HCT116 (cell line): ENCODE results near the gene CASP5. TPM values are rescaled to one million over a fixed set of nuclear protein-coding genes. Genes with fewer than 3 reads are reported as not detected.

ENCODE experiments used
- ATAC-seq: fragments of 200-7000 bp; cut with Tn5 transposase; 2 replicates; pipeline ENCODE4 v1.9.1; 2020; ENCODE audit warnings: mild to moderate bottlenecking, moderate library complexity
- BruUV-seq: library from RNA; stranded (reverse); fragments of 400-500 nt; replicated peaks from 2 replicates; lab custom pipeline; 2021; lab: Mats Ljungman, UMichigan
- CTCF ChIA-PET: fragments of 300-600 bp; sonication (Branson Sonifier 250); formaldehyde crosslinking; loops from one replicate; lab custom pipeline; 2021; ENCODE audit warnings: antibody characterized with exemption; lab: Charles Lee
- POLR2A ChIA-PET: fragments of 300-600, 350-600 bp; sonication (Branson Sonifier 250); formaldehyde crosslinking; loops from one replicate; lab custom pipeline; 2021; ENCODE audit warnings: antibody characterized with exemption; lab: Charles Lee
- RAD21 ChIA-PET, 2 experiments: fragments of 300-600 bp; sonication (Branson Sonifier 250); formaldehyde crosslinking; loops; one replicate each; lab custom pipeline; 2023; ENCODE audit warnings: low total read pairs in 2 of 2; ENCODE audit not compliant: uncharacterized antibody in 2 of 2, unreplicated experiment in 2 of 2, low non-redundant PET in 1 of 2; lab: Charles Lee
- DNase-seq: peaks from one replicate; pipeline ENCODE4 v3.0.0-alpha.2; 2010; ENCODE audit warnings: low read depth, low spot score
- H2AFZ ChIP-seq: fragments of 200-600 bp; shearing (Covaris generic), sonication (generic); 2 replicates; pipeline ENCODE4 v1.6.1; 2017; ENCODE audit warnings: low read depth, mixed run types, mixed read lengths, antibody characterized with exemption, low read length; ENCODE audit not compliant: poor library complexity, severe bottlenecking
- H3K27ac ChIP-seq: 2 replicates; pipeline ENCODE4 v1.5.1; 2012; ENCODE audit warnings: low read depth, low read length
- H3K27me3 ChIP-seq: fragments of 200-600 bp; sonication (generic); 2 replicates; pipeline ENCODE4 v1.6.1; 2016; ENCODE audit warnings: mixed run types, low read length, mixed read lengths; ENCODE audit not compliant: insufficient read depth
- H3K36me3 ChIP-seq, 2 experiments: fragments of 200-500 bp in 1 of 2; fragments of 200-600 bp in 1 of 2; sonication (Bioruptor generic) in 1 of 2; sonication (generic) in 1 of 2; 2 replicates each; pipeline versions ENCODE4 v1.5.1 to v1.6.1; 2014 to 2016; ENCODE audit warnings: low read length in 2 of 2, inconsistent platforms in 1 of 2, mixed read lengths in 1 of 2, mixed run types in 1 of 2; ENCODE audit not compliant: insufficient read depth in 2 of 2, control insufficient read depth in 1 of 2
- H3K4me1 ChIP-seq, 2 experiments: fragments of 200-600 bp in 1 of 2; sonication (generic) in 1 of 2; 2 replicates each; pipeline versions ENCODE4 v1.5.1 to v1.6.1; 2012 to 2017; ENCODE audit warnings: low read length in 2 of 2, inconsistent platforms in 1 of 2, mild to moderate bottlenecking in 1 of 2, mixed read lengths in 1 of 2, mixed run types in 1 of 2, moderate library complexity in 1 of 2; ENCODE audit not compliant: insufficient read depth in 2 of 2, control insufficient read depth in 1 of 2
- H3K4me2 ChIP-seq: fragments of 200-600 bp; sonication (generic); 2 replicates; pipeline ENCODE4 v1.6.1; 2017; ENCODE audit warnings: mixed run types, low read length, mixed read lengths
- H3K4me3 ChIP-seq, 2 experiments: fragments of 200-600 bp in 1 of 2; sonication (generic) in 1 of 2; replicated peaks in 1 of 2; 2 replicates each; pipeline ENCODE4 v1.5.1; 2011 to 2016; ENCODE audit warnings: low read length in 2 of 2, control low read depth in 1 of 2, low read depth in 1 of 2, mild to moderate bottlenecking in 1 of 2, mixed read lengths in 1 of 2, mixed run types in 1 of 2
- H3K79me2 ChIP-seq: fragments of 200-600 bp; sonication (generic); 2 replicates; pipeline ENCODE4 v1.6.1; 2017; ENCODE audit warnings: mild to moderate bottlenecking, mixed run types, low read length, moderate library complexity, mixed read lengths; ENCODE audit not compliant: insufficient read depth
- H3K9ac ChIP-seq: fragments of 200-600 bp; sonication (generic); 2 replicates; pipeline ENCODE4 v1.6.1; 2016; ENCODE audit warnings: low read length, mixed read lengths
- H3K9me2 ChIP-seq: fragments of 200-600 bp; sonication (generic), shearing (Covaris generic); 2 replicates; pipeline ENCODE4 v1.6.1; 2017; ENCODE audit warnings: mixed run types, mild to moderate bottlenecking, moderate library complexity; ENCODE audit not compliant: insufficient read depth
- H3K9me3 ChIP-seq, 2 experiments: fragments of 200-500 bp in 1 of 2; fragments of 200-600 bp in 1 of 2; sonication (Bioruptor generic) in 1 of 2; sonication (generic) in 1 of 2; 2 replicates each; pipeline ENCODE4 v1.6.1; 2014 to 2017; ENCODE audit warnings: low read length in 2 of 2, mixed read lengths in 2 of 2, inconsistent platforms in 1 of 2, low read depth in 1 of 2, mild to moderate bottlenecking in 1 of 2, mixed run types in 1 of 2, moderate library complexity in 1 of 2; ENCODE audit not compliant: control insufficient read depth in 1 of 2, insufficient read depth in 1 of 2
- H4K20me1 ChIP-seq: fragments of 200-600 bp; sonication (generic), shearing (Covaris generic); 2 replicates; pipeline ENCODE4 v1.6.1; 2017; ENCODE audit warnings: mixed run types, mild to moderate bottlenecking, moderate library complexity; ENCODE audit not compliant: insufficient read depth
- ATF3 ChIP-seq: IDR thresholded peaks from 2 replicates; pipeline ENCODE4 v1.6.1; 2012
- CBX3 ChIP-seq: IDR thresholded peaks from 2 replicates; pipeline ENCODE4 v1.6.1; 2012; ENCODE audit warnings: low read depth
- CEBPB ChIP-seq: IDR thresholded peaks from 2 replicates; pipeline ENCODE4 v1.6.1; 2012; ENCODE audit warnings: low read depth
- CTCF ChIP-seq, 3 experiments: fragments of 200-600 bp in 1 of 3; sonication (generic) in 1 of 3; IDR thresholded peaks in 2 of 3; conservative IDR thresholded peaks in 1 of 3; 2 replicates each; pipeline ENCODE4 v1.5.1; 2012 to 2017; ENCODE audit warnings: low read depth in 2 of 3, low read length in 2 of 3, antibody characterized with exemption in 1 of 3, borderline replicate concordance in 1 of 3, control low read depth in 1 of 3, mild to moderate bottlenecking in 1 of 3, mixed read lengths in 1 of 3, mixed run types in 1 of 3, moderate library complexity in 1 of 3; ENCODE audit not compliant: insufficient read depth in 1 of 3
- EGR1 ChIP-seq: IDR thresholded peaks from 2 replicates; pipeline ENCODE4 v1.6.1; 2012; ENCODE audit warnings: low read depth
- EZH2 ChIP-seq: fragments of 200-600 bp; sonication (generic); IDR thresholded peaks from 2 replicates; pipeline ENCODE4 v1.6.1; 2017; ENCODE audit warnings: antibody characterized with exemption, mixed run types
- EZH2phosphoT487 ChIP-seq: fragments of 200-600 bp; IDR thresholded peaks from 2 replicates; pipeline ENCODE4 v1.6.1; 2018; ENCODE audit warnings: antibody characterized with exemption, borderline replicate concordance
- FOSL1 ChIP-seq: IDR thresholded peaks from 2 replicates; pipeline ENCODE4 v1.6.1; 2012; ENCODE audit warnings: low read depth
- JUND ChIP-seq: IDR thresholded peaks from 2 replicates; pipeline ENCODE4 v1.6.1; 2012
- MAX ChIP-seq: IDR thresholded peaks from 2 replicates; pipeline ENCODE4 v1.6.1; 2012
- REST ChIP-seq: IDR thresholded peaks from 2 replicates; pipeline ENCODE4 v1.6.1; 2012; ENCODE audit warnings: low read depth
- SIN3A ChIP-seq: IDR thresholded peaks from 2 replicates; pipeline ENCODE4 v1.6.1; 2012; ENCODE audit warnings: low read depth
- SRF ChIP-seq: IDR thresholded peaks from 2 replicates; pipeline ENCODE4 v1.6.1; 2012; ENCODE audit warnings: low read depth
- YY1 ChIP-seq: IDR thresholded peaks from 2 replicates; pipeline ENCODE4 v1.6.1; 2011; ENCODE audit warnings: low read length, low read depth, moderate library complexity, mild to moderate bottlenecking; ENCODE audit not compliant: insufficient replicate concordance; ENCODE audit errors: extremely low read depth
- ZBTB33 ChIP-seq: IDR thresholded peaks from 2 replicates; pipeline ENCODE4 v1.6.1; 2011; ENCODE audit warnings: mild to moderate bottlenecking, low read length, moderate library complexity; ENCODE audit not compliant: insufficient replicate concordance; ENCODE audit errors: extremely low read depth
- ZFX ChIP-seq: fragments of 450-650 bp; IDR thresholded peaks from 2 replicates; pipeline ENCODE4 v1.6.1; 2017
- intact Hi-C: fragments of 100-400 bp; cut with micrococcal nuclease; formaldehyde crosslinking; loops from 2 replicates; pipeline ENCODE4 v1.10.0; 2022
- total RNA-seq: library from RNA; stranded (reverse); gene quantifications from one replicate; pipeline ENCODE4 v1.2.1, GENCODE V29; 2021; ENCODE audit not compliant: unreplicated experiment

The CASP5 gene
- total RNA-seq, 1 experiment from 2014 or later, result not detected

- Histone ChIP-seq H3K9ac (no peak overlapping the region), H3K4me3 (no peak overlapping the region), H2AFZ (no peak overlapping the region), H3K79me2 (no peaks in the 10 kb centered on the region), H3K4me1 (no peaks in the 10 kb centered on the region), H3K36me3 (no peaks in the 10 kb centered on the region), H3K27ac (no peak overlapping the region), H3K9me2 (no peaks in the 10 kb centered on the region), H3K9me3 (no peaks in the 10 kb centered on the region), H4K20me1 (no peaks in the 10 kb centered on the region), H3K4me2 (no peak overlapping the region), H3K27me3 (no peaks in the 10 kb centered on the region)
- intact Hi-C loops, result no loop called here
- POLR2A ChIA-PET, result interaction anchor here (1.0 kb wide), 1 partner anchor 11 kb away, joined by 3 read pairs; the partner anchor contains the start of gene CASP4
- BruUV-seq, result no TSS peak
- ATAC-seq, result no peak
- no peak for TF ChIP-seq ZBTB33
- no peak for TF ChIP-seq SRF
- TF ChIP-seq SIN3A, result no peak
- TF ChIP-seq REST, result no peak
- TF ChIP-seq ZFX, result no peak
- no peak for TF ChIP-seq EZH2phosphoT487
- TF ChIP-seq FOSL1, result no peak
- TF ChIP-seq CBX3, result no peak
- TF ChIP-seq CTCF (IDR thresholded peaks at IDR 0.05 in 2 of 3, conservative IDR thresholded peaks at IDR 0.05 in 1 of 3; ENCODE audit: borderline replicate concordance in 1 of 3, insufficient read depth in 1 of 3, low read depth in 2 of 3, low read length in 2 of 3), result no peak
- no peak for TF ChIP-seq JUND
- TF ChIP-seq EGR1, result no peak
- TF ChIP-seq MAX, result no peak
- TF ChIP-seq CEBPB, result no peak
- TF ChIP-seq EZH2, result no peak
- TF ChIP-seq YY1, result no peak
- no peak for TF ChIP-seq ATF3
- CTCF ChIA-PET, result no interaction called here
- no peak for DNase-seq
- RAD21 ChIA-PET, result no interaction called here
These were observed 65.7 kb downstream of the CASP5 start for GRCh38 chr11:104957280-104957679.
